ENCODE measurements around the gene BIN2.

DNA sequence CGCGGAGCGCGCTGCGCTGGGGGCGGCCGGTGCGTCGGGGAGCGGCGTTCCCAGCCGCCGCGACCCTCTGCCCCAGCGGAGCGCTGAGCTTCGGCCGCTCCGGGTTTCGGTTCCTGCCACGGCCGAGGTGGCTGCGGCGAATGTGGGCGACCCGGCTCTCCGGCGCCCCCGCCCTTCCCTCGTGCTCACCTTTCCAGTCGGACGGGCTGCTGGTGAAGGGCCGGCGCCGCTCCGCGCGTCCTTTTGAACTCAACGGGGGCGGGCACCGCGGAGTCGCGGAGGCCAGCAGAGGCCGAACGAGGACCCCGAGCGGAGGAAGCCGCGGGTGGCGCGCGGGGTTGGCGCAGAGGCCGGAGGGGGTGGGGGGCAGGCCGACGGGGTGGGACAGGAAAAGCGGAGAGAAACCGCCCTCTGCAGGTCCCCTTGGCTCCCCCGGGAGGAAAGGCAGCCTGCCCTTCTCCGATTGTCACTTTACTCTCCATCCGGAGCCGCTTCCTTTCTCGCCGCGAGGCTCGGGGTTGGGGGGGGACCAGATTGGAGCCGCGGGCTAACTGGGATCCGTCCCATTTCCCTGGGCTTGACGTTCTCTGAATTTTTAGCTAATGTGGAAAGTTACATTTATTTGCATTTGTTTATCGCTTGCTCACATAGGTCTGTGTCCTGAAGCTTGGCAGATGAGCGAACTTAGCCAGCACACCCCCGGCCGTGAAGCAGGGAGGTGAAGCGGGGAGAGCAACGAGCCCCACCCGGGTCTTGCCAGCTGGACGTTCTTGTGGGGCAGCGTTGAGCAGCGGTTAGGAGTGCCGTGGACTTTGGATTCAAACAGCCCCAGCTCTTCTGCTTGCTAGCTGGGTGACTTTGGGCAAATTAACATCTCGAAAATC is 53.7 kb downstream of the BIN2 start, which contains the start of gene SMAGP:
- TF ChIP-seq NFATC3 (CRISPR knock-in tag; IDR thresholded peaks at IDR 0.05) (no peak), TEAD2 (CRISPR knock-in tag; IDR thresholded peaks at IDR 0.05) (no peak), ZNF124 (CRISPR knock-in tag; IDR thresholded peaks at IDR 0.05) (no peak), ELF1 (CRISPR knock-in tag; IDR thresholded peaks at IDR 0.05) (no peak), PCBP2 (optimal IDR thresholded peaks at IDR 0.05; ENCODE audit: low read depth, low read length, poor library complexity, severe bottlenecking) (no peak), NFYB (CRISPR knock-in tag; IDR thresholded peaks at IDR 0.05) (no peak)
- TF ChIP-seq, protein P1, sequence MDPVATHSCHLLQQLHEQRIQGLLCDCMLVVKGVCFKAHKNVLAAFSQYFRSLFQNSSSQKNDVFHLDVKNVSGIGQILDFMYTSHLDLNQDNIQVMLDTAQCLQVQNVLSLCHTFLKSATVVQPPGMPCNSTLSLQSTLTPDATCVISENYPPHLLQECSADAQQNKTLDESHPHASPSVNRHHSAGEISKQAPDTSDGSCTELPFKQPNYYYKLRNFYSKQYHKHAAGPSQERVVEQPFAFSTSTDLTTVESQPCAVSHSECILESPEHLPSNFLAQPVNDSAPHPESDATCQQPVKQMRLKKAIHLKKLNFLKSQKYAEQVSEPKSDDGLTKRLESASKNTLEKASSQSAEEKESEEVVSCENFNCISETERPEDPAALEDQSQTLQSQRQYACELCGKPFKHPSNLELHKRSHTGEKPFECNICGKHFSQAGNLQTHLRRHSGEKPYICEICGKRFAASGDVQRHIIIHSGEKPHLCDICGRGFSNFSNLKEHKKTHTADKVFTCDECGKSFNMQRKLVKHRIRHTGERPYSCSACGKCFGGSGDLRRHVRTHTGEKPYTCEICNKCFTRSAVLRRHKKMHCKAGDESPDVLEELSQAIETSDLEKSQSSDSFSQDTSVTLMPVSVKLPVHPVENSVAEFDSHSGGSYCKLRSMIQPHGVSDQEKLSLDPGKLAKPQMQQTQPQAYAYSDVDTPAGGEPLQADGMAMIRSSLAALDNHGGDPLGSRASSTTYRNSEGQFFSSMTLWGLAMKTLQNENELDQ (CRISPR knock-in tag; IDR thresholded peaks at IDR 0.05; ENCODE audit: borderline replicate concordance) = no peak
- TF ChIP-seq, protein P2, sequence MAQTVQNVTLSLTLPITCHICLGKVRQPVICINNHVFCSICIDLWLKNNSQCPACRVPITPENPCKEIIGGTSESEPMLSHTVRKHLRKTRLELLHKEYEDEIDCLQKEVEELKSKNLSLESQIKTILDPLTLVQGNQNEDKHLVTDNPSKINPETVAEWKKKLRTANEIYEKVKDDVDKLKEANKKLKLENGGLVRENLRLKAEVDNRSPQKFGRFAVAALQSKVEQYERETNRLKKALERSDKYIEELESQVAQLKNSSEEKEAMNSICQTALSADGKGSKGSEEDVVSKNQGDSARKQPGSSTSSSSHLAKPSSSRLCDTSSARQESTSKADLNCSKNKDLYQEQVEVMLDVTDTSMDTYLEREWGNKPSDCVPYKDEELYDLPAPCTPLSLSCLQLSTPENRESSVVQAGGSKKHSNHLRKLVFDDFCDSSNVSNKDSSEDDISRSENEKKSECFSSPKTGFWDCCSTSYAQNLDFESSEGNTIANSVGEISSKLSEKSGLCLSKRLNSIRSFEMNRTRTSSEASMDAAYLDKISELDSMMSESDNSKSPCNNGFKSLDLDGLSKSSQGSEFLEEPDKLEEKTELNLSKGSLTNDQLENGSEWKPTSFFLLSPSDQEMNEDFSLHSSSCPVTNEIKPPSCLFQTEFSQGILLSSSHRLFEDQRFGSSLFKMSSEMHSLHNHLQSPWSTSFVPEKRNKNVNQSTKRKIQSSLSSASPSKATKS (CRISPR knock-in tag; IDR thresholded peaks at IDR 0.05) = no peak
- TF ChIP-seq, protein P3, sequence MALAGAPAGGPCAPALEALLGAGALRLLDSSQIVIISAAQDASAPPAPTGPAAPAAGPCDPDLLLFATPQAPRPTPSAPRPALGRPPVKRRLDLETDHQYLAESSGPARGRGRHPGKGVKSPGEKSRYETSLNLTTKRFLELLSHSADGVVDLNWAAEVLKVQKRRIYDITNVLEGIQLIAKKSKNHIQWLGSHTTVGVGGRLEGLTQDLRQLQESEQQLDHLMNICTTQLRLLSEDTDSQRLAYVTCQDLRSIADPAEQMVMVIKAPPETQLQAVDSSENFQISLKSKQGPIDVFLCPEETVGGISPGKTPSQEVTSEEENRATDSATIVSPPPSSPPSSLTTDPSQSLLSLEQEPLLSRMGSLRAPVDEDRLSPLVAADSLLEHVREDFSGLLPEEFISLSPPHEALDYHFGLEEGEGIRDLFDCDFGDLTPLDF (CRISPR knock-in tag; IDR thresholded peaks at IDR 0.05) = no peak
- TF ChIP-seq, protein P4, sequence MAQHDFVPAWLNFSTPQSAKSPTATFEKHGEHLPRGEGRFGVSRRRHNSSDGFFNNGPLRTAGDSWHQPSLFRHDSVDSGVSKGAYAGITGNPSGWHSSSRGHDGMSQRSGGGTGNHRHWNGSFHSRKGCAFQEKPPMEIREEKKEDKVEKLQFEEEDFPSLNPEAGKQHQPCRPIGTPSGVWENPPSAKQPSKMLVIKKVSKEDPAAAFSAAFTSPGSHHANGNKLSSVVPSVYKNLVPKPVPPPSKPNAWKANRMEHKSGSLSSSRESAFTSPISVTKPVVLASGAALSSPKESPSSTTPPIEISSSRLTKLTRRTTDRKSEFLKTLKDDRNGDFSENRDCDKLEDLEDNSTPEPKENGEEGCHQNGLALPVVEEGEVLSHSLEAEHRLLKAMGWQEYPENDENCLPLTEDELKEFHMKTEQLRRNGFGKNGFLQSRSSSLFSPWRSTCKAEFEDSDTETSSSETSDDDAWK (CRISPR knock-in tag; IDR thresholded peaks at IDR 0.05) = no peak
- TF ChIP-seq, protein P5, sequence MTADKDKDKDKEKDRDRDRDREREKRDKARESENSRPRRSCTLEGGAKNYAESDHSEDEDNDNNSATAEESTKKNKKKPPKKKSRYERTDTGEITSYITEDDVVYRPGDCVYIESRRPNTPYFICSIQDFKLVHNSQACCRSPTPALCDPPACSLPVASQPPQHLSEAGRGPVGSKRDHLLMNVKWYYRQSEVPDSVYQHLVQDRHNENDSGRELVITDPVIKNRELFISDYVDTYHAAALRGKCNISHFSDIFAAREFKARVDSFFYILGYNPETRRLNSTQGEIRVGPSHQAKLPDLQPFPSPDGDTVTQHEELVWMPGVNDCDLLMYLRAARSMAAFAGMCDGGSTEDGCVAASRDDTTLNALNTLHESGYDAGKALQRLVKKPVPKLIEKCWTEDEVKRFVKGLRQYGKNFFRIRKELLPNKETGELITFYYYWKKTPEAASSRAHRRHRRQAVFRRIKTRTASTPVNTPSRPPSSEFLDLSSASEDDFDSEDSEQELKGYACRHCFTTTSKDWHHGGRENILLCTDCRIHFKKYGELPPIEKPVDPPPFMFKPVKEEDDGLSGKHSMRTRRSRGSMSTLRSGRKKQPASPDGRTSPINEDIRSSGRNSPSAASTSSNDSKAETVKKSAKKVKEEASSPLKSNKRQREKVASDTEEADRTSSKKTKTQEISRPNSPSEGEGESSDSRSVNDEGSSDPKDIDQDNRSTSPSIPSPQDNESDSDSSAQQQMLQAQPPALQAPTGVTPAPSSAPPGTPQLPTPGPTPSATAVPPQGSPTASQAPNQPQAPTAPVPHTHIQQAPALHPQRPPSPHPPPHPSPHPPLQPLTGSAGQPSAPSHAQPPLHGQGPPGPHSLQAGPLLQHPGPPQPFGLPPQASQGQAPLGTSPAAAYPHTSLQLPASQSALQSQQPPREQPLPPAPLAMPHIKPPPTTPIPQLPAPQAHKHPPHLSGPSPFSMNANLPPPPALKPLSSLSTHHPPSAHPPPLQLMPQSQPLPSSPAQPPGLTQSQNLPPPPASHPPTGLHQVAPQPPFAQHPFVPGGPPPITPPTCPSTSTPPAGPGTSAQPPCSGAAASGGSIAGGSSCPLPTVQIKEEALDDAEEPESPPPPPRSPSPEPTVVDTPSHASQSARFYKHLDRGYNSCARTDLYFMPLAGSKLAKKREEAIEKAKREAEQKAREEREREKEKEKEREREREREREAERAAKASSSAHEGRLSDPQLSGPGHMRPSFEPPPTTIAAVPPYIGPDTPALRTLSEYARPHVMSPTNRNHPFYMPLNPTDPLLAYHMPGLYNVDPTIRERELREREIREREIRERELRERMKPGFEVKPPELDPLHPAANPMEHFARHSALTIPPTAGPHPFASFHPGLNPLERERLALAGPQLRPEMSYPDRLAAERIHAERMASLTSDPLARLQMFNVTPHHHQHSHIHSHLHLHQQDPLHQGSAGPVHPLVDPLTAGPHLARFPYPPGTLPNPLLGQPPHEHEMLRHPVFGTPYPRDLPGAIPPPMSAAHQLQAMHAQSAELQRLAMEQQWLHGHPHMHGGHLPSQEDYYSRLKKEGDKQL (CRISPR knock-in tag; IDR thresholded peaks at IDR 0.05; ENCODE audit: low read depth) = no peak
- TF ChIP-seq, protein P6, sequence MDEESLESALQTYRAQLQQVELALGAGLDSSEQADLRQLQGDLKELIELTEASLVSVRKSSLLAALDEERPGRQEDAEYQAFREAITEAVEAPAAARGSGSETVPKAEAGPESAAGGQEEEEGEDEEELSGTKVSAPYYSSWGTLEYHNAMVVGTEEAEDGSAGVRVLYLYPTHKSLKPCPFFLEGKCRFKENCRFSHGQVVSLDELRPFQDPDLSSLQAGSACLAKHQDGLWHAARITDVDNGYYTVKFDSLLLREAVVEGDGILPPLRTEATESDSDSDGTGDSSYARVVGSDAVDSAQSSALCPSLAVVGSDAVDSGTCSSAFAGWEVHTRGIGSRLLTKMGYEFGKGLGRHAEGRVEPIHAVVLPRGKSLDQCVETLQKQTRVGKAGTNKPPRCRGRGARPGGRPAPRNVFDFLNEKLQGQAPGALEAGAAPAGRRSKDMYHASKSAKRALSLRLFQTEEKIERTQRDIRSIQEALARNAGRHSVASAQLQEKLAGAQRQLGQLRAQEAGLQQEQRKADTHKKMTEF (CRISPR knock-in tag; IDR thresholded peaks at IDR 0.05) = no peak

Measured in HepG2 (cell line).